ENCODE measurements around the gene RNU6-9.

RNU6-9 gene

DNA sequence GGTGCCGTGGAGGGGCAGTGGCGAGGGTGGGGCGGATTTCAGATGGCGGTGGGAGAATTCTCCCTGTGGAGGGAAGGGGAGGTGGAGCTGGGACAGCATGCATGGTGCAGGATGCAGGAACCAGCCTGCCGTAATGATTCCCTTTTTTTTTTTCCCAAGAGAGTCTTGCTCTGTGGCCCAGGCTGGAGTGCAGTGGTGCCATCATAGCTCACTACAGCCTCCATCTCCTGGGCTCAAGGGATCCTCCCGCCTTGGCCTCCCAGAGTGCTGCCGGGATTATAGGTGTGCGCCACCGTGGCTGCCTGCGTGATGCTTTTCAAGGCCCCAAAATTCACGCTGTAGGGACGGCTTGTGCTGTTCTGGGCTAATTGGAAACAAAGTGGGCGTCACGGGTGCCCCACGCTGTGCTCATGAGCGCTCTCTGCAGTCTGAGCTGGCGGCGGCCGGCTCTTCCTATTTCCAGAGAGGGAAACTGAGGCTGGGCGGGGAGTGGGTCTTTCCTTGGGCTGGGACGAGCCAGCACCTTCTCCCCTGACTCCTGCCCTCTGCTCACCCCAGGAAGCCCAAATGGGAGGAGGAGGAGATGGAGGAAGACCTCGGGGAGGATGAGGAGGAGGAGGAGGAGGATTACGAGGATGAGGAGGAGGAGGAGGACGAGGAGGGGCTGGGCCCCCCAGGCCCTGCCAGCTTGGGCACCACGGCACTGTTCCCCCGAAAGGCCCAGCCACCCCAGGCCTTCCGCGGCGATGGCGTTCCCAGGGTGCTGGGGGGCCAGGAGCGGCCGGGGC is 38.8 kb downstream of the RNU6-9 start:
- DNase-seq (ENCODE audit: extremely low read depth in 1 of 2, low read depth in 1 of 2), result no peak

DNA sequence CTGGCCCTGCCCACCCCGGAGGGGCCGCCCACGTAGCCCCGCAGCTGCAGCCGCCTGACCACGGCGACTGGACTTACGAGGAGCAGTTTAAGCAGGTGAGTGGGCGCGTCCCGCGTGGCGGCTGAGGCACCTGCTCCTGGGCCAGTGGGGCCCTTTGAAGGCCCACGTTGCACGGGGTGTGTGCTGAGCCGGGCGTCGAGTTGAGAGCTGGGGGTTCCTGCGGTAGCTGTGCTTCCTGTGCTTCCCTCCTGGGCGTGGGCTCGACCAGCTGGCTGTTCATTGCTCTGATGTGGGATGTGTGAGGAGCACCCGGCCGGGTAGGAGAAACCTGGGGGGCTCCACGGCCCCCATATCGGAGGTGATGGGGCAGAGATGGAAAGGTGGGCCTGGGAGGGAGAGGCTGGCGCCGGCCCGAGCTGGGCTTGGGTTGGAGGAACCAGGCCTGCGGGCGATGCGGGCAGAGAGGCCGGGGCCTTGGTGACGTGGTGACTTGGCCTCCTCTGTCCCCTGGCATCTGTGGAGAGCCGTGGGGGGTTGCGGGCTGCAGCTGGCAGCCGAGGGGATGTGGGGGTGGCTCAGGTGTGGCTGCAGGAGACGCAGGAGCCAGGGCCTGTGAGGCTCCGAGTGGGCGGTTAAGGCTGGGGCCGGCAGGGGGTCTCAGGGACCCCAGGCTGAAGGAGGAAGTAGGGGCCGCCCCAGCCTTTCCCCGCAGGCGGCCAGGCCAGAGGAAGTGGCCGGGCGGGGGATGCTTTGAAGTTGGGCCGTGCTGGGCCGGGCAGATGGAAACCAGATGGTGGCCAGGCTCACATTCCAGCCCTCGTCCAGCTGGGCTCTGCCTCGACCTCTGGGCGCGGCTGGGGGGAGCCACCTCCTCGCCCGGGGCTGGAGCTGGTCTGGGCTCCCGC is 39.6 kb downstream of the RNU6-9 start:
- no peak for DNase-seq (ENCODE audit: extremely low read depth in 1 of 2, low read depth in 1 of 2)

DNA sequence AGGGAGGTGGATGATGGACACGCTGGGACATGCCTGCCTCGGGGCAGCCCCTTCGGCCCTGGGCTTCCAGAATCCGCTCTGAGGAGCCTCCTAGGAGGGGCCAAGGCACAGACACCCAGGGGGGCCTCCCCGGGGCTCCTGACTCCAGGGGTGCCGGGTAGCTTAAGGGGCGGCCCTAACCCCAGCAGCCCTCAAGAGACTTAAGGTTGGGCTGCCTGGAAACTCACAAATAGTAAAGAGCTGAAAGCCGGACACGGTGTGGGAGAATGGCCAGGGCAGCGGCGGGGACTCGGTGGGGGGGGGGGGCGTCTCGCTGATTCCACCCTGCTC is 40.2 kb downstream of the RNU6-9 start:
- DNase-seq (ENCODE audit: extremely low read depth in 1 of 2, low read depth in 1 of 2), result no peak

DNA sequence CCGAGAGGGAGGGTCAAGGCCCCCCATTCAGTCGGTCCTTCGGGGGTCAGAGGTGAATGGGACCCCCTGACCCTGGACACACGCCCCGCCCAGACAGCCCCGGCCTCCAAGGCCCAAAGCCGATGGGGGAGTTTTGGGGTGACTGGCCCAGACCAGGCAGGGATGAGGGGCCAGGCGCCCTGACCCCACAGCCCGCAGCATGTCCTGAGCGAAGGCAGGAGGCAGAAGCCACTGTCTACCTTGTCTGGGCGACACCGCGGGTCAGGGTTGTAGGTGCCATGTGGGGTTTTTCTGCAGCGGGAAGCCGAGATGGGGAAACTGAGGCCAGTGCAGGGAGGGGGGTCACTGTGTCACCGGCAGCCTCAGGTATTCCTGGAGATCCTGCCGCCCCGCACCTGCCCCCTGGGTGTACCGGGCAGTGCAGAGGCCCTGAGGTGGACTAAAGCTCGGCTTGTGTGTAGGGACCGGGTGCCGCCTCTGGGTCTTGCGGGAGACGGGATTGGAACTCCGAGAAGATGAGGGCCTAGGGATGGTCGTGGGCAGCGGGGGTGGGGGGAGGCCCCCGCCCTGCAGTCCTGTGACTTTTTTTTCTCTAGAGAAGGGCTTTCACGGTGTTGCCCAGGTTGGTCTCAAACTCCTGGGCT is 41.0 kb downstream of the RNU6-9 start:
- DNase-seq (ENCODE audit: extremely low read depth in 1 of 2, low read depth in 1 of 2), result no peak

DNA sequence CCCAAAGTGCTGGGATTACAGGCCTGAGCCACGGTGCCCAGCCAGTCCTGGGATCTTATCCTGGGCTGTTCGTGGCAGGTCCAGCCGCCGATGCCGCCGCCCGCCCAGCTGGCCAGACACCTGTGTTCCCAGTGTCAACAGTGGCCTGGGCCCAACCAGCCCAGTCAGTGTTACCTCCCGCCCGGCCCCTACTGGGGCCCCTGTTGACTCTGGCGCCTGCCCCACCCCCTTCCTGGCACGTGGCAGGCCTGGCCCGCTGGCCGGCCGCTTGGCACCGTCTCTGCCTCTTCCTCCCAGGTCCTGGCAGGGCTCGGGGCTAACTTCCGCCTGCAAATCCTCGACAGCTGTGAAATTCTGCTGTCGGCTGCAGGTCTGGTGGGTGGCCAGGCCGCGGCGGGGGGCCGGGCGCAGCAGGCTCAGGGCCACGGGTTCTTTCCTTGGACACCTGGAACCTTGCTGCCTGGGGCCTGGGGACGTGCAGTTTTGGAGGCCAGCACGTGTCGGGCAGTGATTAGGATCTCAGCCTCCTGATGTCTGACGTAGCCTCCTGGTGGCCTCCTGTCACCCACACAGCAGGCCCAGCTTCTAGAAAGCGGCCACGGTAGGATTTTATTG is 41.7 kb downstream of the RNU6-9 start:
- no peak for DNase-seq (ENCODE audit: extremely low read depth in 1 of 2, low read depth in 1 of 2)

GRCh38 chr19:936175-936546 is 42.9 kb downstream of the RNU6-9 start:
- no peak for DNase-seq (ENCODE audit: extremely low read depth in 1 of 2, low read depth in 1 of 2)

- DNase-seq (ENCODE audit: extremely low read depth in 1 of 2, low read depth in 1 of 2), result no peak
Observed at GRCh38 chr19:937259-937694, 44.0 kb downstream of the RNU6-9 start.

DNA sequence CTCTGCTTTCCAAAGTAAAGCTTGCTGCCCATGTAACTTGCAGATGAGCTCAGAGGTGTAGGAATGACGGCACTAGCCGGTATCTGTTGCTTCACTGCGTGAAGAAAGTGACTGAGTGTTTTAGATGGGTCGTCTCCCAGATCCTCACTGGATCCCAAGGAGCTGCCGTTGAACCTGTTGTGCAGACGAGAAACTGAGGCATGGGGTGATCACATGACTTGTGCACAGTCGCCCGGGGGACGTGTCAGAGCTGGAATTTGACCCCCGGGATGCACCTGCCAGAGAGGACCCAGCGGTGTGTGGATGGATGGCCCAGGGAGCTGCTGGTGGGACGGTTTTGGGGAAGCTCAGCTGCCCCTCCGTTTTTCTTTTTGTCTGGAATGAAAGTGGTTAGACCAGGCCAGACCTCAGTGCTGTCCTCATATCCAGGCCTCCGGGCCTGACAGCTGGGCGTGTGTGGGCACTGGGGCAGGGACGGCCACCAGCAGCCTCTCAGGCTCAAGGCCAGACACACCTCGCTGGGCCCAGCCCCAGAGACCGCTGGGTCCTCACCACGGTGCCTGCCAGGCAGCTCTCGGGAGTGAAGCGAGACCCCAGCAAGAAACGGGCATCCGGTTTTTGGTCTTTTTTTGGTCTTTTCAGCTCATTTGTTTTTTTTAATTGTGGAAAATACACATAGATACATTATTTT is 45.1 kb downstream of the RNU6-9 start:
- no peak for DNase-seq (ENCODE audit: extremely low read depth in 1 of 2, low read depth in 1 of 2)

DNA sequence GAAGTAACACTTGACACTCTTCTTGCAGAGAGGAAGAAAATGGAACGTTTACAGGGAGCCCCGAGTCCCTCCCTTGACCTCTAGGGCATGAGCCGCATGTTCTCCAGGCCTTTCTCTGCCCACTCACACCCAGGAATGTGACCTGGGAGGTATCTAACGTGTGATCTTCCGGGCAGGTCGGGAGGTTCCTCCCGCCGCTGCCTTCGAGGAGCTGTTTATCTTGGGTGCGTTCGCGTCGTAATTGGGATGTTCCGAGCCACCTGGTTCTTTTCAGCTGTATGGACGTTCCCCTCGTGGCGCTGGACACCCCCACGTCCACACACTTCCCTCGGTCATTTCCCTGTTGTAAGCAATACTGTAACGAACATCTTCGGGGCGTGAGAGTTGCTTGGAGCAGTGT is 46.2 kb downstream of the RNU6-9 start:
- DNase-seq (ENCODE audit: extremely low read depth in 1 of 2, low read depth in 1 of 2), result no peak

DNA sequence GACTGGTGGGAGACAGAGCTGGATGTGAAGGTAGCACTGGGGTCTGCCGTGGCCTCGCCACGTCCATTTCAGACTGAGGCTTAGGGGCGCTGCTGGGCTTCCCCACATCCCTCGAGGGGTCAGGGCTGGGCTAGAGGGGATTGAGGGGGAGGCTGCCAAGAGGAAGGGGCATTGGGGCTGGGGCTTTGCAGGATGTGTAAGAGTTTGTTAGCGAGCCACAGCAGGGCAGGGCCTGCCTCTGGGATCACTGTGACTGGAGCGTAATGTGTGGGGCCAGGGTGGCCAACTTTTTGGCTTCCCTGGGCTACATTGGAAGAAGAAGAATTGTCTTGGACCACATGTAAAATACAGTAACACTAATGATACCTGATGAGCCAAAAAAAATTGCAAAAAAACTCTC is 46.6 kb downstream of the RNU6-9 start:
- DNase-seq (ENCODE audit: extremely low read depth in 1 of 2, low read depth in 1 of 2), result no peak

DNA sequence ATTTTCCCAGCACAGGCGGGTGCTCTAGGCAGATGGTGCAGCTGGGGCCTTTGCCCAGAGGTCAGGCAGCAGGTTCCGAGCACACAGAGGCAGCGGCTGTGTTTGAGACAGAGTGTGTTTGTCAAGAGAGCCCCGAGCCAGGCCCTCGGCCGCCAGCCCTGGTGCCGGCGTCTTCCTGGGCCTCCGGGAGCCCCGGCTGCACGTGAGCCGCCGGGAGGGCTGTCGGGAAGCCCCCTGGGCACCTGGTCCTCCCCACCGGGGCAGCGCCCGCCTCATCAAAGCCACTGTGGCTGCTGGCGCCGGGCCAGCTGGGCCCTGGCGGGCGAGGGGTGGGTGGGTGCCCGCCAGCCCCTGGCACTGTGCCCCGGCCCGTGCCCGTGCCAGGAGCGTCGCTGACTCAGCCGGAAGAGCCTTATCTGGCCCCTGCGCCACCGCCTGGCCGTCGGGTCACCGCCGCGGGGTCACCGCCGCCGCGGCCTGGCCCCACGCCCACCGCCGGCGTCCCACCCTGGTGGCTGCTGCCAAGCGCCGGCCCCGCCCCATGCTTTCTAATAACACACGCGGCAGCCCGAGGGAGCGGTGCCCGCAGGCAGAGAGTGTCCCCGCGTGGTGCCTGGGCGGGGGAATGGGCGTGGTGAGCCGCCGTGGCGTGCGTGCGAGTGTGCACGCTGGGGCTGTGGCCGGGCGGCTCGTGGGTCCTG is 47.5 kb downstream of the RNU6-9 start:
- DNase-seq (ENCODE audit: extremely low read depth in 1 of 2, low read depth in 1 of 2), result peak in 1 of 2 donors; percentile 60

- no peak for DNase-seq (ENCODE audit: extremely low read depth in 1 of 2, low read depth in 1 of 2)
Observed at GRCh38 chr19:941292-942132, 48.2 kb downstream of the RNU6-9 start.

DNA sequence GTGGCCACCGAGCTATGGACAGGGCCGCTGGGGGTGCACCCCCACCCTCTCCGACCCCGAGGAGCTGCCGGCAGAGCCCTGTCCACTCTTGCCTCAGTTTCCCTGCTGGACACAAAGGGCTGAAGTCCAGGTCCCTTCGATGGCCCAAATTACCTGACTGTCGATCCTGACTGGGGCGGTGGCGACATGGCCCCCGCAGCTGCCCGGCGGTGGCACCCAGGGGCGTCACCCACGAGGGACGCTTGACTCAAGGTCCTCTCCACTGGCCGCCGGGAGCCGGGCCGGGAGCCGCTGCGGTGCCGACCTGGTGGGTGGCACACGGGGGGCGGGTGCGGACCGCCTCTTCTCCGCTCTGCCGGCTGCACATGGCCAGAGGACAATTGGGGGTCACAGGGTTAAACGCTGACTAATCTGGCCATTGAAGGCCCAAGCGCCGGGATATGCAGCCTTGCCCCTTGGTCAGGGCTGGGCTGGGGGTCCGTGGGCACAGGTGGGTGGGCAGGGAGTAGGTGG is 48.9 kb downstream of the RNU6-9 start:
- DNase-seq (ENCODE audit: extremely low read depth in 1 of 2, low read depth in 1 of 2), result no peak
